ENCODE data around the gene DOP1B. TPM values are rescaled to one million over a fixed set of nuclear protein-coding genes. Genes with fewer than 3 reads are reported as not detected.
A peak's percentile ranks its signal among the peaks of the same experiment; 100 is the strongest.
"Not testable (repeated sequence)": the region's sequence is repeated elsewhere in the genome, so short reads cannot be mapped to it uniquely, and the experiment has no call there.

The DOP1B gene
- total RNA-seq, 2 experiments from 2014 or later = 24.1 to 27.1 TPM

- no peak overlapping the region for H3K27ac Mint-ChIP-seq
Measured at GRCh38 chr21:36186506-36187399, 30.1 kb downstream of the DOP1B start.

GRCh38 chr21:36188081-36188681 lies 31.6 kb downstream of the DOP1B start:
- peaks cover 4% of the 10 kb centered on the region for H3K36me3 Mint-ChIP-seq
- no peak overlapping the region for H3K4me3 Mint-ChIP-seq
- H3K9me3 Mint-ChIP-seq = no peaks in the 10 kb centered on the region
- DNase-seq (no peak), ATAC-seq (ENCODE audit: low read depth) (no peak)
- H3K4me1 Mint-ChIP-seq = peaks cover 9% of the 10 kb centered on the region
- H3K27me3 Mint-ChIP-seq = no peaks in the 10 kb centered on the region
- POLR2A ChIA-PET = no interaction called here
- H3K27ac Mint-ChIP-seq = no peak overlapping the region

More at GRCh38 chr21:36186506-36187399, 30.1 kb downstream of the DOP1B start:
- Mint-ChIP-seq H3K4me1 (peaks cover 9% of the 10 kb centered on the region), H3K9me3 (no peaks in the 10 kb centered on the region), H3K4me3 (no peak overlapping the region), H3K27me3 (no peaks in the 10 kb centered on the region), H3K36me3 (peaks cover 4% of the 10 kb centered on the region)
- ATAC-seq (ENCODE audit: low read depth) (no peak), DNase-seq (no peak)
- POLR2A ChIA-PET = no interaction called here

GRCh38 chr21:36188937-36189336 lies 32.3 kb downstream of the DOP1B start:
- Mint-ChIP-seq H3K27me3 (no peaks in the 10 kb centered on the region), H3K4me3 (no peak overlapping the region), H3K9me3 (no peaks in the 10 kb centered on the region), H3K27ac (no peak overlapping the region), H3K4me1 (peaks cover 9% of the 10 kb centered on the region), H3K36me3 (peaks cover 4% of the 10 kb centered on the region)
- DNase-seq (no peak), ATAC-seq (ENCODE audit: low read depth) (no peak)
- POLR2A ChIA-PET = no interaction called here

- ATAC-seq (ENCODE audit: low read depth) = no peak
- no peak overlapping the region for H3K27ac Mint-ChIP-seq
- no peaks in the 10 kb centered on the region for H3K27me3 Mint-ChIP-seq
- H3K36me3 Mint-ChIP-seq = peaks cover 4% of the 10 kb centered on the region
- no peak for DNase-seq
- no peak overlapping the region for H3K4me3 Mint-ChIP-seq
- H3K9me3 Mint-ChIP-seq = no peaks in the 10 kb centered on the region
- H3K4me1 Mint-ChIP-seq = peaks cover 4% of the 10 kb centered on the region
- POLR2A ChIA-PET = interaction anchor here (0.6 kb wide), 1 partner anchor 40 kb away, joined by 11 read pairs; no protein-coding TSS in a partner anchor
Measured at GRCh38 chr21:36190736-36191135, 34.1 kb downstream of the DOP1B start.

- Mint-ChIP-seq H3K9me3 (no peaks in the 10 kb centered on the region), H3K27me3 (no peaks in the 10 kb centered on the region), H3K36me3 (peaks cover 1% of the 10 kb centered on the region), H3K27ac (no peak overlapping the region), H3K4me1 (peaks cover 1% of the 10 kb centered on the region), H3K4me3 (no peak overlapping the region)
- DNase-seq (no peak), ATAC-seq (ENCODE audit: low read depth) (no peak)
- POLR2A ChIA-PET = no interaction called here
Measured at GRCh38 chr21:36193200-36193599, 36.6 kb downstream of the DOP1B start.

GRCh38 chr21:36194024-36194423 lies 37.4 kb downstream of the DOP1B start:
- DNase-seq (no peak), ATAC-seq (ENCODE audit: low read depth) (no peak)
- Mint-ChIP-seq H3K27ac (no peak overlapping the region), H3K9me3 (no peaks in the 10 kb centered on the region), H3K36me3 (peaks cover 2% of the 10 kb centered on the region), H3K27me3 (no peaks in the 10 kb centered on the region), H3K4me3 (no peak overlapping the region), H3K4me1 (no peaks in the 10 kb centered on the region)
- POLR2A ChIA-PET = no interaction called here

- DNase-seq = no peak
- H3K9me3 Mint-ChIP-seq = no peaks in the 10 kb centered on the region
- H3K27me3 Mint-ChIP-seq = no peaks in the 10 kb centered on the region
- POLR2A ChIA-PET = no interaction called here
- no peak for ATAC-seq (ENCODE audit: low read depth)
- no peaks in the 10 kb centered on the region for H3K4me1 Mint-ChIP-seq
- H3K4me3 Mint-ChIP-seq = no peak overlapping the region
- H3K36me3 Mint-ChIP-seq = peaks cover 7% of the 10 kb centered on the region
- no peak overlapping the region for H3K27ac Mint-ChIP-seq
Measured at GRCh38 chr21:36195613-36196012, 39.0 kb downstream of the DOP1B start.

- Mint-ChIP-seq H3K27ac (no peak overlapping the region), H3K9me3 (no peaks in the 10 kb centered on the region), H3K4me1 (peaks cover 10% of the 10 kb centered on the region), H3K4me3 (no peak overlapping the region), H3K27me3 (no peaks in the 10 kb centered on the region), H3K36me3 (peaks cover 9% of the 10 kb centered on the region)
- DNase-seq (no peak), ATAC-seq (ENCODE audit: low read depth) (no peak)
- POLR2A ChIA-PET = no interaction called here
Measured at GRCh38 chr21:36199021-36199420, 42.4 kb downstream of the DOP1B start.

- DNase-seq; POLR2A ChIA-PET; H3K9me3 Mint-ChIP-seq; H3K27me3 Mint-ChIP-seq; H3K4me3 Mint-ChIP-seq; H3K27ac Mint-ChIP-seq; ATAC-seq (ENCODE audit: low read depth); H3K36me3 Mint-ChIP-seq: not testable (repeated sequence)
- H3K4me1 Mint-ChIP-seq = peaks cover 12% of the 10 kb centered on the region
Measured at GRCh38 chr21:36199575-36199974, 43.0 kb downstream of the DOP1B start.

GRCh38 chr21:36200081-36200561 lies 43.5 kb downstream of the DOP1B start:
- POLR2A ChIA-PET = no interaction called here
- Mint-ChIP-seq H3K36me3 (peaks cover 12% of the 10 kb centered on the region), H3K9me3 (no peaks in the 10 kb centered on the region), H3K27ac (no peak overlapping the region), H3K27me3 (no peaks in the 10 kb centered on the region), H3K4me3 (no peak overlapping the region), H3K4me1 (peaks cover 12% of the 10 kb centered on the region)
- no peak for DNase-seq
- no peak for ATAC-seq (ENCODE audit: low read depth)

- Mint-ChIP-seq H3K36me3 (peaks cover 12% of the 10 kb centered on the region), H3K4me1 (peaks cover 20% of the 10 kb centered on the region), H3K4me3 (peak overlapping the region; percentile 62), H3K27ac (peak overlapping the region; percentile 10), H3K27me3 (no peaks in the 10 kb centered on the region), H3K9me3 (no peaks in the 10 kb centered on the region)
- ATAC-seq (ENCODE audit: low read depth) (no peak), DNase-seq (no peak)
- POLR2A ChIA-PET = no interaction called here
Measured at GRCh38 chr21:36202726-36203602, 46.3 kb downstream of the DOP1B start.

GRCh38 chr21:36203603-36203889 lies 46.9 kb downstream of the DOP1B start:
- peak overlapping the region; percentile 10 for H3K27ac Mint-ChIP-seq
- no peaks in the 10 kb centered on the region for H3K9me3 Mint-ChIP-seq
- peak overlapping the region; percentile 62 for H3K4me3 Mint-ChIP-seq
- DNase-seq = no peak
- H3K4me1 Mint-ChIP-seq = peaks cover 20% of the 10 kb centered on the region
- no peaks in the 10 kb centered on the region for H3K27me3 Mint-ChIP-seq
- POLR2A ChIA-PET = no interaction called here
- H3K36me3 Mint-ChIP-seq = peaks cover 12% of the 10 kb centered on the region
- peak; percentile 91 for ATAC-seq (ENCODE audit: low read depth)

- ATAC-seq (ENCODE audit: low read depth) = no peak
- Mint-ChIP-seq H3K9me3 (no peaks in the 10 kb centered on the region), H3K36me3 (peaks cover 8% of the 10 kb centered on the region), H3K27me3 (no peaks in the 10 kb centered on the region), H3K4me3 (no peak overlapping the region), H3K27ac (no peak overlapping the region), H3K4me1 (peaks cover 25% of the 10 kb centered on the region)
- POLR2A ChIA-PET = interaction anchor here (0.6 kb wide), 1 partner anchor 178 kb away, joined by 5 read pairs; no protein-coding TSS in a partner anchor
- no peak for DNase-seq
Measured at GRCh38 chr21:36204980-36205379, 48.4 kb downstream of the DOP1B start.
